Measurements from ENCODE around the gene PEG3. TPM values are rescaled to one million over a fixed set of nuclear protein-coding genes. Genes with fewer than 3 reads are reported as not detected.

Gene PEG3
- total and polyA plus RNA-seq, 2 of the 8 experiments (the other 6 are each of a cell fraction or from before 2014, with no cell fraction given) = not detected

DNA sequence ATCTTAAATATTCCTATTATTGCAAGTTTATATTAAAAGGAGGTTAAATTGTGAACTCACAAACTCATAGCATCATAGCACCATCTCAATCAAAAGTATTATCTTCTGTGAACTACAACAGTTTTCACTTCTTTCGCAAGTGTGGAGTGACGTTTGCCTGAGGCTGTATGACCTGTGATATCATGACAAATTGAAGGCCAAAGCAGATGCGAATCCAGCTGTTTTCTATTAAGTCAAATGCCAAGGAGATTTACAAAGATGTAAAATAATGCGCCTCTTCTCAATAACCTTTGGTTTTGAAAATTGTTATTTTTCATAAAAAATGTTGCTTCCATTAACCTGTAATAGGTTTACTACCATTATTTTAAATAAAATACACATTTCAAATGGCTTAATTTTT, 7.6 kb upstream of the PEG3 start:
- no peaks in the 10 kb centered on the region for H3K79me2 ChIP-seq (ENCODE audit: control insufficient read depth in 1 of 2, insufficient read depth in 2 of 2, low read length in 2 of 2)
- H3K27ac ChIP-seq (ENCODE audit: low read depth, low read length) = no peak overlapping the region
- no peak overlapping the region for H4K8ac ChIP-seq (ENCODE audit: extremely low read depth, insufficient read depth, low read length)
- H3K4ac ChIP-seq (replicated peaks; ENCODE audit: insufficient read length, low read depth, low read length) = no peak overlapping the region
- peaks cover 47 to 57% of the 10 kb centered on the region in 2 experiments for H3K9me3 ChIP-seq (ENCODE audit: insufficient read depth in 2 of 2, low read depth in 1 of 2, low read length in 1 of 2)
- no peak overlapping the region for H2AK5ac ChIP-seq (ENCODE audit: low read depth, low read length)
- no peaks in the 10 kb centered on the region for H3K36me3 ChIP-seq (ENCODE audit: control insufficient read depth in 2 of 4, insufficient read depth in 4 of 4, low read length in 3 of 4)
- no peak for DNase-seq (ENCODE audit: low read depth in 1 of 2, low spot score in 2 of 2)
- H2BK15ac ChIP-seq (ENCODE audit: low read length) = no peak overlapping the region
- no peak overlapping the region for H2AFZ ChIP-seq (ENCODE audit: low read length)
- CTCF ChIA-PET (ENCODE audit: partially characterized antibody) = no interaction called here
- H3K18ac ChIP-seq (ENCODE audit: extremely low read depth, low read length) = no peak overlapping the region
- no peak overlapping the region for H3K4me2 ChIP-seq (ENCODE audit: insufficient read depth in 1 of 2, low read depth in 2 of 2, low read length in 2 of 2)
- H3K23ac ChIP-seq (ENCODE audit: insufficient read length) = no peak overlapping the region
- WGBS, 2 experiments (ENCODE audit: extremely low coverage in 1 of 2, insufficient coverage in 1 of 2, insufficient read length in 1 of 2, insufficient replicate concordance in 2 of 2, low coverage in 1 of 2, low lambda C conversion rate in 2 of 2, missing lambda C conversion rate in 1 of 2) = 83% methylated on average over 4 of the region's 4 CpGs; no CpG with 5 or more reads in 1 of the 2 experiments
- no peaks in the 10 kb centered on the region for H3K27me3 ChIP-seq (replicated peaks in 1 of 4; ENCODE audit: control insufficient read depth in 3 of 4, extremely low read depth in 1 of 4, insufficient read depth in 3 of 4, low read length in 3 of 4)
- no peaks in the 10 kb centered on the region for H4K20me1 ChIP-seq (replicated peaks in 1 of 2; ENCODE audit: control insufficient read depth in 1 of 2, insufficient read depth in 2 of 2, low read length in 2 of 2)
- no peak overlapping the region for H3K9ac ChIP-seq (replicated peaks in 1 of 4; ENCODE audit: extremely low read depth in 1 of 4, low read depth in 3 of 4, low read length in 3 of 4)
- no peak overlapping the region for H4K5ac ChIP-seq (ENCODE audit: insufficient read length, low read depth, low read length)
- no peaks in the 10 kb centered on the region for H3K23me2 ChIP-seq (ENCODE audit: low read depth, low read length)
- H2BK20ac ChIP-seq (ENCODE audit: low read length) = no peak overlapping the region
- no peak for FAIRE-seq
- H3K14ac ChIP-seq (ENCODE audit: insufficient read length) = no peak overlapping the region
- no peak overlapping the region for H3K4me3 ChIP-seq (ENCODE audit: extremely low read depth in 1 of 4, insufficient read depth in 2 of 4, low read depth in 3 of 4, low read length in 4 of 4)
- POLR2A ChIA-PET (ENCODE audit: partially characterized antibody) = no interaction called here
- no peak overlapping the region for H2BK5ac ChIP-seq (ENCODE audit: low read depth, low read length)
- H3K56ac ChIP-seq (replicated peaks; ENCODE audit: insufficient read length, low read depth, low read length) = no peak overlapping the region
- H4K91ac ChIP-seq (replicated peaks; ENCODE audit: insufficient read length, low read length) = no peak overlapping the region
- no peak overlapping the region for H2BK12ac ChIP-seq (ENCODE audit: low read depth, low read length)
- no peaks in the 10 kb centered on the region for H3K4me1 ChIP-seq (replicated peaks in 1 of 4; ENCODE audit: control insufficient read depth in 3 of 4, insufficient read depth in 4 of 4, low read length in 3 of 4)
- H3K79me1 ChIP-seq (ENCODE audit: low read depth, low read length) = no peaks in the 10 kb centered on the region
- no peak overlapping the region for H2BK120ac ChIP-seq (replicated peaks; ENCODE audit: low read depth, low read length)
- TF ChIP-seq TEAD4 (IDR thresholded peaks at IDR 0.05; ENCODE audit: low read depth, low read length) = no peak
- no peak for TF ChIP-seq SAP30 (IDR thresholded peaks at IDR 0.05; ENCODE audit: insufficient read depth, insufficient replicate concordance, low read length)
- TF ChIP-seq CHD2 (IDR thresholded peaks at IDR 0.05; ENCODE audit: low read length) = no peak
- TF ChIP-seq BACH1 (IDR thresholded peaks at IDR 0.05; ENCODE audit: low read length) = no peak
- no peak for TF ChIP-seq EZH2 (IDR thresholded peaks at IDR 0.05; ENCODE audit: low read depth, low read length, severe bottlenecking)
- TF ChIP-seq, protein P1, sequence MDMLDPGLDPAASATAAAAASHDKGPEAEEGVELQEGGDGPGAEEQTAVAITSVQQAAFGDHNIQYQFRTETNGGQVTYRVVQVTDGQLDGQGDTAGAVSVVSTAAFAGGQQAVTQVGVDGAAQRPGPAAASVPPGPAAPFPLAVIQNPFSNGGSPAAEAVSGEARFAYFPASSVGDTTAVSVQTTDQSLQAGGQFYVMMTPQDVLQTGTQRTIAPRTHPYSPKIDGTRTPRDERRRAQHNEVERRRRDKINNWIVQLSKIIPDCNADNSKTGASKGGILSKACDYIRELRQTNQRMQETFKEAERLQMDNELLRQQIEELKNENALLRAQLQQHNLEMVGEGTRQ (IDR thresholded peaks at IDR 0.05; ENCODE audit: low read length) = no peak
- TF ChIP-seq ZNF274 (IDR thresholded peaks at IDR 0.05; ENCODE audit: borderline replicate concordance, extremely low read depth, low read length) = no peak
